Measurements from ENCODE around the gene NF2. TPM values are rescaled to one million over a fixed set of nuclear protein-coding genes. Genes with fewer than 3 reads are reported as not detected.
"Not testable (repeated sequence)": the region's sequence is repeated elsewhere in the genome, so short reads cannot be mapped to it uniquely, and the experiment has no call there.

The NF2 gene
- total and polyA plus RNA-seq, 3 donors from 2014 or later: 23.4 to 45.2 (median 32.5) TPM

DNA sequence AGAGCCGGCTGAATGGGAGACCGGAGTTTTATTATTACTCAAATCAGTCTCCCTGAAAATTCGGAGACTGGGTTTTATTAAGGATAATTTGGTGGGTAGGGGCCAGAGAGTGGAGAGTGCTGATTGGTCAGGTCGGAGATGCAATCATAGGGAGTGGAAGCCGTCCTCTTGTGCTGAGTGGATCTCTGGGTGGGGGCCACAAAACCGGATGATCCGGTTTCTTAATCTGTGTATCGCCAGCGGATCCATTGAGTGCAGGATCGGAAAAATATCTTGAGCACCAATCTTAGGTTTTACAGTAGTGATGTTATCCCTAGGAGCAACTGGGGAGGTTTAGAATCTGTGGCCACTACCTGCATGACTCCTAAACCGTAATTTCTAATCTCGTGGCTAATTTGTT lies 21.6 kb upstream of the NF2 start:
- DNase-seq: no peak
- Histone ChIP-seq H3K27me3 (no peaks in the 10 kb centered on the region), H3K4me3 (peak overlapping the region in 1 of 2 donors; percentile 65), H3K4me1 (no peaks in the 10 kb centered on the region), H3K36me3 (ENCODE audit: low read depth, missing control alignments) (no peaks in the 10 kb centered on the region), H3K27ac (no peak overlapping the region), H3K9me3 (no peaks in the 10 kb centered on the region)
- intact Hi-C loops (cut with DNase I; ENCODE audit: low total_unique reads): no loop called here
- WGBS, 2 donors: 60 to 76% methylated on average over 12 of the region's 12 CpGs
- no peak for TF ChIP-seq POLR2A (IDR thresholded peaks at IDR 0.05)
- TF ChIP-seq, protein P1, sequence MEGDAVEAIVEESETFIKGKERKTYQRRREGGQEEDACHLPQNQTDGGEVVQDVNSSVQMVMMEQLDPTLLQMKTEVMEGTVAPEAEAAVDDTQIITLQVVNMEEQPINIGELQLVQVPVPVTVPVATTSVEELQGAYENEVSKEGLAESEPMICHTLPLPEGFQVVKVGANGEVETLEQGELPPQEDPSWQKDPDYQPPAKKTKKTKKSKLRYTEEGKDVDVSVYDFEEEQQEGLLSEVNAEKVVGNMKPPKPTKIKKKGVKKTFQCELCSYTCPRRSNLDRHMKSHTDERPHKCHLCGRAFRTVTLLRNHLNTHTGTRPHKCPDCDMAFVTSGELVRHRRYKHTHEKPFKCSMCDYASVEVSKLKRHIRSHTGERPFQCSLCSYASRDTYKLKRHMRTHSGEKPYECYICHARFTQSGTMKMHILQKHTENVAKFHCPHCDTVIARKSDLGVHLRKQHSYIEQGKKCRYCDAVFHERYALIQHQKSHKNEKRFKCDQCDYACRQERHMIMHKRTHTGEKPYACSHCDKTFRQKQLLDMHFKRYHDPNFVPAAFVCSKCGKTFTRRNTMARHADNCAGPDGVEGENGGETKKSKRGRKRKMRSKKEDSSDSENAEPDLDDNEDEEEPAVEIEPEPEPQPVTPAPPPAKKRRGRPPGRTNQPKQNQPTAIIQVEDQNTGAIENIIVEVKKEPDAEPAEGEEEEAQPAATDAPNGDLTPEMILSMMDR (IDR thresholded peaks at IDR 0.05): no peak

DNA sequence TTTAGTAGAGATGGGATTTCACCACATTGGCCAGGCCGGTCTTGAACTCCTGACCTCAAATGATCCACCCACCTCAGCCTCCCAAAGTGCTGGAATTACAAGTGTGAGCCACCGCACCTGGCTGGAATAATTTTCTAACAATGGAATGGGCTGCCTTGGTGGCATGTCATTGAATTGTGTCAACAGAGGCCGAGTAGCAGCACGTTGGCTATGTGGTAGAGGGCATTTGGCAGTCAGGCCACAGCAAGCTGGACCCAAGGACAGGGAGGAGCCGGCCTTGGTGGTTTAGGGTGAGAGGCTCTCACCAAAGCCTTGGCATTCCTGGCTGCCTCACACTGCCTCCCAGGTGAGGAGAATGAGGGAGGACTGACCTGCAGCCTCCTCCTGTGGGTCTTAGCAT lies 18.5 kb upstream of the NF2 start:
- TF ChIP-seq POLR2A (IDR thresholded peaks at IDR 0.05): no peak
- TF ChIP-seq, protein P1 (IDR thresholded peaks at IDR 0.05): no peak

DNA sequence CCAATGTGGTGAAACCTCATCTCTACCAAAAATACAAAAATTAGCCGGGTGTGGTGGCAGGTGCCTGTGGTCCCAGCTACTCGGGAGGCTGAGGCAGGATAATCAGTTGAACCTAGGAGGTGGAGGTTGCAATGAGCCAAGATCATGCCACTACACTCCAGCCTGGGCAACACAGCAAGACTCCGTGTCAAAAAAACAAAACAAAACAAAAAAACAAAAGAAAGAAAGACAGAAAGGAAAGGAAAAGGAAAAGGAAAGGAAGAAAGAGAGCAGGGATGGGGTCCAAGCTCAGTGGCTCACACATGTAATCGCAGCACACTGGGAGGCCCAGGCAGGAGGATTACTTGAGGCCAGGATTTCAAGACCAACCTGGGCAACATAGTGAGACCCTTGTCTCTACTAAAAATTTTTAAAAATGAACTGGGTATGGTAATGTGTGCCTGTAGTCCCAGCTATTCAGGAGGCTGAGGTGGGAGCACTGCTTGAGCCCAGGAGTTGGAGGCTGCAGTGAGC lies 17.2 kb upstream of the NF2 start:
- WGBS, 2 donors: 93% methylated on average over 4 of the region's 4 CpGs
- intact Hi-C loops (cut with DNase I; ENCODE audit: low total_unique reads); H3K27me3 ChIP-seq; DNase-seq; H3K27ac ChIP-seq; H3K9me3 ChIP-seq; H3K4me1 ChIP-seq; H3K36me3 ChIP-seq (ENCODE audit: low read depth, missing control alignments); H3K4me3 ChIP-seq: not testable (repeated sequence)

More for the DNA sequence above, 18.5 kb upstream of the NF2 start:
- no peak for DNase-seq
- intact Hi-C loops (cut with DNase I; ENCODE audit: low total_unique reads): no loop called here
- no peak overlapping the region for H3K27ac ChIP-seq
- no peaks in the 10 kb centered on the region for H3K9me3 ChIP-seq
- H3K27me3 ChIP-seq: no peaks in the 10 kb centered on the region
- H3K36me3 ChIP-seq (ENCODE audit: low read depth, missing control alignments): no peaks in the 10 kb centered on the region
- 89 to 90% methylated on average over 4 to 5 of the region's 5 CpGs for WGBS, 2 donors
- no peaks in the 10 kb centered on the region for H3K4me1 ChIP-seq
- H3K4me3 ChIP-seq: no peak overlapping the region

DNA sequence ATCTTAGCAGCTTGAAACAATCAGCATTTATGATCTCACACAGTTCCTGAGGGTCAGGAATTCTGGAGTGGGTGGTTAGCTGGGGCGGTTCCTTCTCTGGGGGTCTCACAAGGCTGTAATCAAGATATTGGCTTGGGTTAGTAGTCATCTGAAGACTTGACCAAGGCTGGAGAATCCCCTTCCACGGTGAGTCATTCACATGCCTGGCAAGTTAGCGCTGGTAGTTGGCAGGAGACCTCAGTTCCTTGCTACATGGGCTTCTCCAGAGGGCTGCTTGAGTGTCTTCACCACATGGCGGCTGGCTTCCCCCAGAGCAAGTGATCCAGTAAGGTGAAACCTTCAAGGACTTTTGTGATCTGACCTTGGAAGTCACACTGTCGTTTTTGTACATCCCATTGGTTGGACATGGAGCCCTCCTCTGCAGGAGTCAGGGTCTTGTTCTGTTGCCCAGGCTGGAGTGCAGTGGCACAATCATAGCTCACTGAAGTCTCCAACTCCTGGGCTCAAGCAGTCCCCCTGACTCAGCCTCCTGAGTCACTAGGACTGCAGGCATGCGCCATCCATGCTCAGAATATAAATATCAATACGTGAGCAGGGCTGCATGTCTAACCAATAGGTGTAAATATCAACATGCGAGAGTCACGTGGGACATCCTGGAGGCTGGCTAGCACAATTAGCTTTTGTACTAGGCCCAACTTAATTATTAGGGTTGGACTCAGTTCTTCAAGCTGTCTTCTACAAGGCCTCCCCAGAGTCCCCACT lies 15.3 kb upstream of the NF2 start:
- WGBS, 2 donors: 82 to 84% methylated on average over 7 to 9 of the region's 9 CpGs
- H3K27ac ChIP-seq: no peak overlapping the region
- H3K36me3 ChIP-seq (ENCODE audit: low read depth, missing control alignments): no peaks in the 10 kb centered on the region
- intact Hi-C loops (cut with DNase I; ENCODE audit: low total_unique reads): no loop called here
- TF ChIP-seq, protein P1 (IDR thresholded peaks at IDR 0.05): no peak
- TF ChIP-seq POLR2A (IDR thresholded peaks at IDR 0.05): no peak
- H3K27me3 ChIP-seq: no peaks in the 10 kb centered on the region
- H3K9me3 ChIP-seq: no peaks in the 10 kb centered on the region
- H3K4me1 ChIP-seq: no peaks in the 10 kb centered on the region
- H3K4me3 ChIP-seq: no peak overlapping the region
- no peak for DNase-seq

DNA sequence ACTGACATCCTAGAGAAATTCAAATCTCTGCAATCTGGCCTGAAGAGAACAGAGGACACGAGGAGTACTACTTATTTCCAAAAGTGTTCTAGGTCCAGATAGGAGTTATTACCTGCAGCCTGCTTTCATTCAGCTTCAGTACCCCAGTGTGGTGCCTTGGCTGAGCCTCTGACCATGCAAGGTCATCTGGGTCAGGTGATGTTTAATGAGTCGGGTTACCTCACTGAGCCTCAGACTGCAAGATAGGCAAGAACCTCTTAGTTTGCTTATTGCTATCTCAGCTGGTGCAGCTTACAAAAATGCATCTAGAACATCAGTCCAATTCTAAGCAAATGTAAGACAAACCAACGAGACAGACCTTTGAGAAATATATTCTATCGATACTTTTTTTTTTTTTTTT lies 9.5 kb upstream of the NF2 start:
- Histone ChIP-seq H3K4me1 (no peaks in the 10 kb centered on the region), H3K27ac (no peak overlapping the region), H3K27me3 (no peaks in the 10 kb centered on the region), H3K4me3 (no peak overlapping the region), H3K36me3 (ENCODE audit: low read depth, missing control alignments) (no peaks in the 10 kb centered on the region), H3K9me3 (no peaks in the 10 kb centered on the region)
- TF ChIP-seq, protein P1 (IDR thresholded peaks at IDR 0.05): no peak
- TF ChIP-seq POLR2A (IDR thresholded peaks at IDR 0.05): no peak
- DNase-seq: no peak
- intact Hi-C loops (cut with DNase I; ENCODE audit: low total_unique reads): no loop called here
- 74 to 75% methylated on average over 4 of the region's 4 CpGs for WGBS, 2 donors

DNA sequence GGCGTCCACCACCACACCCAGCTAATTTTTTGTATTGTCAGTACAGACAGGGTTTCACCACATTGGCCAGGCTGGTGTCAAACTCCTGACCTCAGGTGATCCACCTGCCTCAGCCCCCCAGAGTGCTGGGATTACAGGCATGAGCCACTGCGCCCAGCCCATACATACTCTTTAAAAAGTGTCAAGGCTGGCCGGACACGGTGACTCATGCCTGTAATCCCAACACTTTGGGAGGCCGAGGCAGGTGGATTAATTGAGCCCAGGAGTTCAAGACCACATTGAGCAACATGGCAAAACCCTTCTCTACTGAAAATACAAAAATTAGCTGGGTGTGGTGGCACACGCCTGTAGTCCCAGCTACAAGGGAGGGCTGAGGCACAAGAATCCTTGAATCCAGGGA lies 9.0 kb upstream of the NF2 start:
- H3K36me3 ChIP-seq (ENCODE audit: low read depth, missing control alignments); intact Hi-C loops (cut with DNase I; ENCODE audit: low total_unique reads): not testable (repeated sequence)
- WGBS, 2 donors: 92 to 93% methylated on average over 5 to 6 of the region's 6 CpGs

More for the DNA sequence above, 9.0 kb upstream of the NF2 start:
- not testable (repeated sequence) for H3K9me3 ChIP-seq, H3K4me1 ChIP-seq, DNase-seq, H3K4me3 ChIP-seq, H3K27me3 ChIP-seq, H3K27ac ChIP-seq

Data from testis (tissue), 3 donors.